Heart left ventricle (tissue), 16 donors: ENCODE measurements around the gene POU5F1. TPM values are rescaled to one million over a fixed set of nuclear protein-coding genes. Genes with fewer than 3 reads are reported as not detected.
A peak's percentile ranks its signal among the peaks of the same experiment; 100 is the strongest.

Experiments
- ATAC-seq, 4 donors: fragments of 200-7000 bp; cut with Tn5 transposase; one replicate each; pipeline ENCODE4 v1.9.1; 2020 to 2022; ENCODE audit warnings: moderate library complexity in 4 of 4, mild to moderate bottlenecking in 3 of 4, moderate number of reproducible peaks in 1 of 4
- DNase-seq, 5 donors: peaks; one replicate each; pipeline ENCODE4 v3.0.0-alpha.2; 2020
- H3K27ac ChIP-seq, 12 donors: fragments of 200-600 bp; sonication (generic) in 4 of 12; one replicate each; pipeline versions ENCODE4 v1.5.0 to v1.8.0; 2016 to 2022; ENCODE audit warnings: mild to moderate bottlenecking in 2 of 12
- H3K27me3 ChIP-seq, 9 donors: fragments of 200-600 bp; sonication (generic) in 2 of 9; one replicate each; pipeline versions ENCODE4 v1.5.1 to v1.8.0; 2016 to 2022; ENCODE audit warnings: mild to moderate bottlenecking in 3 of 9
- H3K36me3 ChIP-seq, 9 donors: fragments of 200-600 bp; sonication (generic) in 2 of 9; one replicate each; pipeline versions ENCODE4 v1.5.0 to v1.8.0; 2018 to 2022; ENCODE audit warnings: mild to moderate bottlenecking in 2 of 9
- H3K4me1 ChIP-seq, 12 donors: fragments of 200-600 bp; sonication (generic) in 4 of 12; one replicate each; pipeline versions ENCODE4 v1.5.0 to v1.8.0; 2016 to 2022; ENCODE audit warnings: mild to moderate bottlenecking in 3 of 12
- H3K4me3 ChIP-seq, 12 donors: fragments of 200-600 bp; sonication (generic) in 4 of 12; one replicate each; pipeline versions ENCODE4 v1.5.0 to v1.8.0; 2017 to 2022; ENCODE audit warnings: mild to moderate bottlenecking in 9 of 12, moderate library complexity in 4 of 12
- H3K9me3 ChIP-seq, 12 donors: fragments of 200-600 bp; sonication (generic) in 4 of 12; one replicate each; pipeline versions ENCODE4 v1.5.0 to v1.8.0; 2016 to 2022; ENCODE audit warnings: mild to moderate bottlenecking in 1 of 12
- POLR2A ChIP-seq, 2 donors: fragments of 450-650 bp; IDR thresholded peaks; one replicate each; pipeline ENCODE4 v1.6.1; 2017; ENCODE audit warnings: antibody characterized with exemption in 2 of 2, mild to moderate bottlenecking in 2 of 2, moderate library complexity in 2 of 2
- WGBS, 4 donors: extraction: QIAGEN DNeasy Blood & Tissue Kit in 2 of 4; methylation state at CpG; one replicate each; pipeline versions ENCODE4 v1.1.5 to v1.1.7; 2013 to 2018; 5-methylcytosine and 5-hydroxymethylcytosine counted together
- intact Hi-C, 10 donors: fragments of 100-400 bp; cut with DNase I; formaldehyde crosslinking; loops; one replicate each; pipeline versions ENCODE4 v1.11.1 to v1.14.2; 2022
- polyA plus RNA-seq, 2 donors: library from polyadenylated mRNA; stranded (reverse); fragments of 200-250 nt; gene quantifications; one replicate each; pipeline ENCODE4 v1.2.3, GENCODE V29; 2013
- total RNA-seq, 9 donors: library from RNA; depleted of rRNA in 2 of 9; stranded (reverse); fragments of >200 nt in 2 of 9; fragmentation: NEBNext Ultra II Directional in 3 of 9; extraction: Animal tissue kit (Norgen Biotek cat#: 25700) in 3 of 9; gene quantifications; one replicate each; pipeline versions ENCODE4 v1.1.0 to v1.2.4, GENCODE V29; 2016 to 2023
- TF ChIP-seq, protein P1 (sequence below), 12 donors: fragments of 200-600 bp; sonication (generic) in 4 of 12; IDR thresholded peaks; one replicate each; pipeline versions ENCODE4 v1.5.0 to v1.8.0; 2018 to 2022; ENCODE audit warnings: antibody characterized with exemption in 12 of 12, mild to moderate bottlenecking in 5 of 12
- donor health status: ischemic (EF 13 %, LVEDD 7.1; RV severe dilation, severe dysfunction).
- donor health status: healthy with polysubstance abuse.
- donor health status: DM: no; HTN: yes; CAD: no.
- donor health status: DM: no; HTN: no; CAD: no.
- donor health status: ischemic (EF 25% LVEDD 6.9; RV normal size, moderate dysfunction).
- donor health status: ischemic (EF 25% LVEDD 5.7; RV mildly dilated, moderate dysfunction).
- donor health status: healthy.
- donor health status: DM: yes; HTN: yes; CAD: no.
- donor health status: ischemic (EF 35%, LVEDD 5.7; RV mildly dilated, moderate dysfunction).
- donor health status: nonischemic (EF 11% LVEDD 7.7; RV severe dilation, severe dysfunction).
- donor health status: DM: yes; HTN: yes; CAD: no.
- donor health status: PGD.
- donor health status: ischemic (EF 29% LVEDD 5.4; RV normal size, mild dysfunction).
- donor health status: nonischemic (EF 23%, LVEDD 6.1; RV moderate dilation, normal function).

Gene POU5F1
- total and polyA plus RNA-seq, 11 donors, result 0.16 to 1.3 (median 0.52) TPM; not detected in 1

- TF ChIP-seq, protein P1, sequence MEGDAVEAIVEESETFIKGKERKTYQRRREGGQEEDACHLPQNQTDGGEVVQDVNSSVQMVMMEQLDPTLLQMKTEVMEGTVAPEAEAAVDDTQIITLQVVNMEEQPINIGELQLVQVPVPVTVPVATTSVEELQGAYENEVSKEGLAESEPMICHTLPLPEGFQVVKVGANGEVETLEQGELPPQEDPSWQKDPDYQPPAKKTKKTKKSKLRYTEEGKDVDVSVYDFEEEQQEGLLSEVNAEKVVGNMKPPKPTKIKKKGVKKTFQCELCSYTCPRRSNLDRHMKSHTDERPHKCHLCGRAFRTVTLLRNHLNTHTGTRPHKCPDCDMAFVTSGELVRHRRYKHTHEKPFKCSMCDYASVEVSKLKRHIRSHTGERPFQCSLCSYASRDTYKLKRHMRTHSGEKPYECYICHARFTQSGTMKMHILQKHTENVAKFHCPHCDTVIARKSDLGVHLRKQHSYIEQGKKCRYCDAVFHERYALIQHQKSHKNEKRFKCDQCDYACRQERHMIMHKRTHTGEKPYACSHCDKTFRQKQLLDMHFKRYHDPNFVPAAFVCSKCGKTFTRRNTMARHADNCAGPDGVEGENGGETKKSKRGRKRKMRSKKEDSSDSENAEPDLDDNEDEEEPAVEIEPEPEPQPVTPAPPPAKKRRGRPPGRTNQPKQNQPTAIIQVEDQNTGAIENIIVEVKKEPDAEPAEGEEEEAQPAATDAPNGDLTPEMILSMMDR (IDR thresholded peaks at IDR 0.05), result no peak
- no peak for TF ChIP-seq POLR2A (IDR thresholded peaks at IDR 0.05)
- H3K9me3 ChIP-seq, result no peaks in the 10 kb centered on the region
- H3K27ac ChIP-seq, result peak overlapping the region in 1 of 12 donors; percentile 41
- H3K27me3 ChIP-seq, result no peaks in the 10 kb centered on the region
- peak in 1 of 4 donors; percentile 49 for ATAC-seq
- intact Hi-C loops, result loop anchor here in 1 of 10 donors (5.0 kb wide), 1 partner anchor 39 kb away; the partner anchor contains the start of gene PSORS1C2
- no peak for DNase-seq
- 61 to 74% (median 68%) methylated on average over 3 of the region's 3 CpGs for WGBS, 4 donors
- H3K4me1 ChIP-seq, result peaks cover 0 to 45% (median 2%) of the 10 kb centered on the region in 12 donors
- peaks cover 0 to 4% (median 0%) of the 10 kb centered on the region in 9 donors for H3K36me3 ChIP-seq
- no peak overlapping the region for H3K4me3 ChIP-seq
Observed at GRCh38 chr6:31175971-31176370, 5.5 kb upstream of the POU5F1 start.

GRCh38 chr6:31174378-31174777 is 3.9 kb upstream of the POU5F1 start:
- H3K27ac ChIP-seq, result no peak overlapping the region
- no peaks in the 10 kb centered on the region for H3K9me3 ChIP-seq
- H3K36me3 ChIP-seq, result peaks cover 0 to 4% (median 0%) of the 10 kb centered on the region in 9 donors
- DNase-seq (no peak), ATAC-seq (no peak)
- H3K4me3 ChIP-seq, result no peak overlapping the region
- intact Hi-C loops, result no loop called here
- no peak for TF ChIP-seq POLR2A (IDR thresholded peaks at IDR 0.05)
- TF ChIP-seq, protein P1 (IDR thresholded peaks at IDR 0.05), result no peak
- 84 to 97% (median 89%) methylated on average over 5 of the region's 5 CpGs for WGBS, 4 donors
- H3K4me1 ChIP-seq, result peaks cover 0 to 34% (median 2%) of the 10 kb centered on the region in 12 donors
- H3K27me3 ChIP-seq, result no peaks in the 10 kb centered on the region

- H3K36me3 ChIP-seq, result peaks cover 0 to 4% (median 0%) of the 10 kb centered on the region in 9 donors
- H3K9me3 ChIP-seq, result no peaks in the 10 kb centered on the region
- no peaks in the 10 kb centered on the region for H3K27me3 ChIP-seq
- ATAC-seq (peak in 1 of 4 donors; percentile 22), DNase-seq (no peak)
- peaks cover 0 to 24% (median 0%) of the 10 kb centered on the region in 12 donors for H3K4me1 ChIP-seq
- 49 to 62% (median 58%) methylated on average over 1 to 3 of the region's 3 CpGs for WGBS, 4 donors
- H3K4me3 ChIP-seq, result no peak overlapping the region
- no peak for TF ChIP-seq POLR2A (IDR thresholded peaks at IDR 0.05)
- TF ChIP-seq, protein P1 (IDR thresholded peaks at IDR 0.05), result no peak
- peak overlapping the region in 1 of 12 donors; percentile 19 for H3K27ac ChIP-seq
- intact Hi-C loops, result no loop called here
Observed at GRCh38 chr6:31173406-31173805, 2.9 kb upstream of the POU5F1 start.

DNA sequence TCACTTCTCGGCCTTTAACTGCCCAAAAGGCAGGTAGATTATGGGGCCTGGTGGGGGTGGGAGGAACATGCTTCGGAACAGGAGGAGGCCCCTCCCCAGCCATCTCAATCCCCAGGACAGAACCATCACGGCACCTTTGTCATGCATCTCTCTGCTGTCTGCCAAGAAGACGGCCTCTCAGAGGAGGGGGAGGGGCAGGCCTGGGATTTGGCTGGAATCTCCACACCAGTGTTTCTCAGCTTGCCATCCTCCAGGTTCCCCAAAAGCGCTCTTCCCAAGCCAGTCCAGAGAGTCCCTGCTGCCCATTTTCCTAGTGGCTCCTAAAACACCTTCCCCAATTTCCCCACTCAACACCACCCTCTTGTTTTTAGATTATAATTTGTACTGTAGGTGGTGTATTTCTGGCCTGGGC is 2.5 kb upstream of the POU5F1 start:
- ATAC-seq, result no peak
- 56 to 73% (median 62%) methylated on average over 5 of the region's 5 CpGs for WGBS, 4 donors
- no peak overlapping the region for H3K27ac ChIP-seq
- H3K36me3 ChIP-seq, result peaks cover 0 to 4% (median 0%) of the 10 kb centered on the region in 9 donors
- H3K9me3 ChIP-seq, result no peaks in the 10 kb centered on the region
- no peak for TF ChIP-seq POLR2A (IDR thresholded peaks at IDR 0.05)
- TF ChIP-seq, protein P1 (IDR thresholded peaks at IDR 0.05), result no peak
- no peak for DNase-seq
- no peak overlapping the region for H3K4me3 ChIP-seq
- intact Hi-C loops, result no loop called here
- no peaks in the 10 kb centered on the region for H3K27me3 ChIP-seq
- H3K4me1 ChIP-seq, result peaks cover 0 to 23% (median 0%) of the 10 kb centered on the region in 12 donors
